ENCODE results near the gene CERKL. TPM values are rescaled to one million over a fixed set of nuclear protein-coding genes. Genes with fewer than 3 reads are reported as not detected.

The CERKL gene
- polyA plus RNA-seq, 3 donors, result 15.2 to 20.1 (median 15.7) TPM

- no peak for DNase-seq (ENCODE audit: extremely low read depth in 1 of 11, low read depth in 9 of 11, low spot score in 4 of 11)
These were observed 13.8 kb downstream of the CERKL start for GRCh38 chr2:181643151-181643550.

- no peak for DNase-seq (ENCODE audit: extremely low read depth in 1 of 11, low read depth in 9 of 11, low spot score in 4 of 11)
These were observed 14.8 kb downstream of the CERKL start for GRCh38 chr2:181642086-181642485.

GRCh38 chr2:181639686-181640085 is 17.2 kb downstream of the CERKL start:
- no peak for DNase-seq (ENCODE audit: extremely low read depth in 1 of 11, low read depth in 9 of 11, low spot score in 4 of 11)

- no peak for DNase-seq (ENCODE audit: extremely low read depth in 1 of 11, low read depth in 9 of 11, low spot score in 4 of 11)
These were observed 24.0 kb downstream of the CERKL start for GRCh38 chr2:181632733-181633401.

GRCh38 chr2:181628590-181629585 is 28.0 kb downstream of the CERKL start:
- no peak for DNase-seq (ENCODE audit: extremely low read depth in 1 of 11, low read depth in 9 of 11, low spot score in 4 of 11)

- DNase-seq (ENCODE audit: extremely low read depth in 1 of 11, low read depth in 9 of 11, low spot score in 4 of 11), result no peak
These were observed 29.4 kb downstream of the CERKL start for GRCh38 chr2:181627545-181627944.

GRCh38 chr2:181626671-181627070 is 30.2 kb downstream of the CERKL start:
- no peak for DNase-seq (ENCODE audit: extremely low read depth in 1 of 11, low read depth in 9 of 11, low spot score in 4 of 11)

- DNase-seq (ENCODE audit: extremely low read depth in 1 of 11, low read depth in 9 of 11, low spot score in 4 of 11), result no peak
These were observed 33.7 kb downstream of the CERKL start for GRCh38 chr2:181623159-181623558.

GRCh38 chr2:181621779-181622490 is 35.0 kb downstream of the CERKL start:
- no peak for DNase-seq (ENCODE audit: extremely low read depth in 1 of 11, low read depth in 9 of 11, low spot score in 4 of 11)

GRCh38 chr2:181619516-181619915 is 37.4 kb downstream of the CERKL start:
- no peak for DNase-seq (ENCODE audit: extremely low read depth in 1 of 11, low read depth in 9 of 11, low spot score in 4 of 11)

GRCh38 chr2:181616715-181617114 is 40.2 kb downstream of the CERKL start:
- no peak for DNase-seq (ENCODE audit: extremely low read depth in 1 of 11, low read depth in 9 of 11, low spot score in 4 of 11)

GRCh38 chr2:181614874-181615638 is 41.8 kb downstream of the CERKL start:
- DNase-seq (ENCODE audit: extremely low read depth in 1 of 11, low read depth in 9 of 11, low spot score in 4 of 11), result no peak

- no peak for DNase-seq (ENCODE audit: extremely low read depth in 1 of 11, low read depth in 9 of 11, low spot score in 4 of 11)
These were observed 43.7 kb downstream of the CERKL start for GRCh38 chr2:181613241-181613640.

- DNase-seq (ENCODE audit: extremely low read depth in 1 of 11, low read depth in 9 of 11, low spot score in 4 of 11), result no peak
These were observed 49.0 kb downstream of the CERKL start for GRCh38 chr2:181607629-181608590.

- no peak for DNase-seq (ENCODE audit: extremely low read depth in 1 of 11, low read depth in 9 of 11, low spot score in 4 of 11)
These were observed 50.7 kb downstream of the CERKL start for GRCh38 chr2:181605889-181606837.

- DNase-seq (ENCODE audit: extremely low read depth in 1 of 11, low read depth in 9 of 11, low spot score in 4 of 11), result no peak
These were observed 54.9 kb downstream of the CERKL start for GRCh38 chr2:181602017-181602416.

GRCh38 chr2:181596556-181596955 is 60.3 kb downstream of the CERKL start:
- DNase-seq (ENCODE audit: extremely low read depth in 1 of 11, low read depth in 9 of 11, low spot score in 4 of 11), result no peak
